ENCODE data around the gene IFI27L2. TPM values are rescaled to one million over a fixed set of nuclear protein-coding genes. Genes with fewer than 3 reads are reported as not detected.

Gene IFI27L2
- total and polyA plus RNA-seq, 2 of the 8 experiments (the other 6 are each of a cell fraction or from before 2014, with no cell fraction given): 14.0 to 69.6 TPM

DNA sequence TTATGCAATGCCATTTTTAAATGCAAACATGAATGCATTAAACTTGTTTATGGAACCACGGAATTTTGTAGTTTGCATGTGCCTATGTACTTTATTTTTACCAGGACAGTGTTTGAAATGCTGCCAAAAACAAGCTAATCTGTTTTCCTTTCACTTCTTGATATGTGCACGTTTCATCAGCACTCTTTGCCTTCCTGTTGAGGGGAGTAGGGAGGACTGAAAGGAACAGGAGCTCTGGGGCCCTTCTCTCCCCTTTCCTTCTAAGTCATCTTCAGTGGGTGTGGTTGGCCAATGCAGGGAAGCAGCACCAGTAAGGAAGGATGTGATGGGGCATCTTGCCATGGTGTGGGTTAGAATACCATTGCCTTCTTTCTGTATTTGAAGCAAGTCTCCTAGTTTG lies 32.6 kb upstream of the IFI27L2 start (continued):
- TF ChIP-seq POU5F1 (IDR thresholded peaks at IDR 0.05; ENCODE audit: low read depth, low read length) (no peak), POLR2A (IDR thresholded peaks at IDR 0.05; ENCODE audit: control extremely low read depth in 1 of 2, low read depth in 2 of 2, low read length in 2 of 2) (no peak), YY1 (IDR thresholded peaks at IDR 0.05; ENCODE audit: low read depth, low read length) (no peak), GABPA (IDR thresholded peaks at IDR 0.05; ENCODE audit: borderline replicate concordance, insufficient read depth, low read length) (no peak), RXRA (IDR thresholded peaks at IDR 0.05; ENCODE audit: insufficient read depth, low read depth, low read length) (no peak)
